HG03139 (cell line): ENCODE data around the gene IGFN1.
"Not testable (repeated sequence)": the region's sequence is repeated elsewhere in the genome, so short reads cannot be mapped to it uniquely, and the experiment has no call there.

Experiments used
- ATAC-seq: cut with Tn5 transposase; IDR thresholded peaks from one replicate; pipeline ENCODE4 v1.9.1; 2021; ENCODE audit not compliant: unreplicated experiment

The IGFN1 gene

GRCh38 chr1:201216395-201217085, 25.9 kb downstream of the IGFN1 start:
- no peak for ATAC-seq

GRCh38 chr1:201217146-201217545, 26.5 kb downstream of the IGFN1 start:
- ATAC-seq: no peak

GRCh38 chr1:201217851-201218250, 27.2 kb downstream of the IGFN1 start:
- ATAC-seq: no peak

GRCh38 chr1:201218409-201218808, 27.8 kb downstream of the IGFN1 start:
- ATAC-seq: no peak

GRCh38 chr1:201219481-201220387, 29.1 kb downstream of the IGFN1 start:
- no peak for ATAC-seq

- ATAC-seq: no peak
These were observed 29.7 kb downstream of the IGFN1 start for GRCh38 chr1:201220388-201220715.

- no peak for ATAC-seq
These were observed 30.7 kb downstream of the IGFN1 start for GRCh38 chr1:201221201-201221846.

- ATAC-seq: no peak
These were observed 31.5 kb downstream of the IGFN1 start for GRCh38 chr1:201222125-201222524.

- no peak for ATAC-seq
These were observed 33.4 kb downstream of the IGFN1 start for GRCh38 chr1:201223852-201224665.

- no peak for ATAC-seq
These were observed 34.2 kb downstream of the IGFN1 start for GRCh38 chr1:201224666-201225370.

- no peak for ATAC-seq
These were observed 35.5 kb downstream of the IGFN1 start for GRCh38 chr1:201226178-201226514.

- no peak for ATAC-seq
These were observed 36.4 kb downstream of the IGFN1 start for GRCh38 chr1:201226859-201227488.

GRCh38 chr1:201228011-201228983, 37.7 kb downstream of the IGFN1 start:
- ATAC-seq: no peak

GRCh38 chr1:201229095-201229494, 38.5 kb downstream of the IGFN1 start:
- no peak for ATAC-seq

GRCh38 chr1:201229771-201230635, 39.4 kb downstream of the IGFN1 start:
- ATAC-seq: no peak

GRCh38 chr1:201230676-201231075, 40.1 kb downstream of the IGFN1 start:
- no peak for ATAC-seq

- ATAC-seq: not testable (repeated sequence)
These were observed 49.0 kb downstream of the IGFN1 start for GRCh38 chr1:201239646-201240045.

GRCh38 chr1:201240171-201240570, 49.5 kb downstream of the IGFN1 start:
- ATAC-seq: no peak
